ENCODE results near the gene SLC38A3. TPM values are rescaled to one million over a fixed set of nuclear protein-coding genes. Genes with fewer than 3 reads are reported as not detected.
"Not testable (repeated sequence)": the region's sequence is repeated elsewhere in the genome, so short reads cannot be mapped to it uniquely, and the experiment has no call there.

Gene SLC38A3
- total and polyA plus RNA-seq, 2 experiments from 2014 or later: 24.7 to 56.6 TPM

GRCh38 chr3:50260027-50260941 lies 55.2 kb downstream of the SLC38A3 start:
- peaks cover 12% of the 10 kb centered on the region for H3K79me2 ChIP-seq
- 13% methylated on average over 18 of the region's 70 CpGs for WGBS (ENCODE audit: low lambda C conversion rate, missing lambda C conversion rate)
- H3K9me3 ChIP-seq (ENCODE audit: low read depth): no peaks in the 10 kb centered on the region
- no peaks in the 10 kb centered on the region for H3K9me2 ChIP-seq (replicated peaks; ENCODE audit: insufficient read depth)
- peak overlapping the region; percentile 32 for H2AFZ ChIP-seq
- H4K20me1 ChIP-seq (ENCODE audit: insufficient read depth, poor library complexity, severe bottlenecking): no peaks in the 10 kb centered on the region
- no peaks in the 10 kb centered on the region for H3K27me3 ChIP-seq
- TF ChIP-seq EZH2phosphoT487 (IDR thresholded peaks at IDR 0.05; ENCODE audit: low read depth, severe bottlenecking, unreplicated experiment) (no peak), CTCF (IDR thresholded peaks at IDR 0.05; ENCODE audit: poor library complexity) (peak; percentile 99)
- H3K4me1 ChIP-seq (ENCODE audit: insufficient read depth): peaks cover 34% of the 10 kb centered on the region
- H3K4me2 ChIP-seq: peak overlapping the region; percentile 78
- DNase-seq (ENCODE audit: low spot score): peak; percentile 97
- peak overlapping the region; percentile 97 for H3K27ac ChIP-seq
- H3K36me3 ChIP-seq (replicated peaks; ENCODE audit: insufficient read depth, low read depth): no peaks in the 10 kb centered on the region
- peak overlapping the region; percentile 40 for H3K4me3 ChIP-seq

- Histone ChIP-seq H3K4me1 (ENCODE audit: insufficient read depth) (peaks cover 41% of the 10 kb centered on the region), H3K27me3 (no peaks in the 10 kb centered on the region), H3K4me2 (peak overlapping the region; percentile 78), H2AFZ (no peak overlapping the region), H4K20me1 (ENCODE audit: insufficient read depth, poor library complexity, severe bottlenecking) (no peaks in the 10 kb centered on the region), H3K4me3 (no peak overlapping the region), H3K9me3 (ENCODE audit: low read depth) (no peaks in the 10 kb centered on the region), H3K27ac (peak overlapping the region; percentile 97), H3K79me2 (peaks cover 12% of the 10 kb centered on the region), H3K36me3 (replicated peaks; ENCODE audit: insufficient read depth, low read depth) (no peaks in the 10 kb centered on the region), H3K9me2 (replicated peaks; ENCODE audit: insufficient read depth) (no peaks in the 10 kb centered on the region)
- 85% methylated on average over 5 of the region's 5 CpGs for WGBS (ENCODE audit: low lambda C conversion rate, missing lambda C conversion rate)
- TF ChIP-seq EZH2phosphoT487 (IDR thresholded peaks at IDR 0.05; ENCODE audit: low read depth, severe bottlenecking, unreplicated experiment): no peak
- TF ChIP-seq EZH2 (IDR thresholded peaks at IDR 0.05; ENCODE audit: borderline replicate concordance): no peak
- TF ChIP-seq CTCF (IDR thresholded peaks at IDR 0.05; ENCODE audit: poor library complexity): no peak
- DNase-seq (ENCODE audit: low spot score): no peak
Observed at GRCh38 chr3:50260942-50261441, 55.9 kb downstream of the SLC38A3 start.

DNA sequence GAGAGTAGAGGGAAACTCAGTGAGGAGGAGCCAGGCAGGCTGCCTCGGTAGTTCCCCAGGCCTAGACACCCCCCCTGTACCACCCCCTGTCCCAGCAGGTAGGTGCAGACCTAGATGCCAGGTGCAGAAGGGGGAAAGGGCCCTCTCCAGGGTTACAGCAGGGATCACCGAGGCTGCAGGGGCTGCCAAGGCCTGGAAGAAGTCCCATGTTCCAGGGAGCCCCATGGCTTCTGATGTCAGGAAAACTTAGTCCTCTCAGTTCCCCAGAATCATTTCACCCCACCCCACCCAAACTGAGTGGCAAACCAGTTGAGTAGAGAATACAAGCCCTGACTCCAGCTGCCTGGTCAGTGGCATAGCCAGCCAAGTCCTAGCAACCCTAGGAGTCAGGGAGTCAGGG lies 56.4 kb downstream of the SLC38A3 start:
- WGBS (ENCODE audit: low lambda C conversion rate, missing lambda C conversion rate): 77% methylated on average over 2 of the region's 2 CpGs
- Histone ChIP-seq H2AFZ (no peak overlapping the region), H4K20me1 (ENCODE audit: insufficient read depth, poor library complexity, severe bottlenecking) (no peaks in the 10 kb centered on the region), H3K4me1 (ENCODE audit: insufficient read depth) (peaks cover 46% of the 10 kb centered on the region), H3K9me2 (replicated peaks; ENCODE audit: insufficient read depth) (no peaks in the 10 kb centered on the region), H3K4me2 (peak overlapping the region; percentile 78), H3K27ac (peak overlapping the region; percentile 97), H3K27me3 (no peaks in the 10 kb centered on the region), H3K9me3 (ENCODE audit: low read depth) (no peaks in the 10 kb centered on the region), H3K79me2 (peaks cover 12% of the 10 kb centered on the region), H3K36me3 (replicated peaks; ENCODE audit: insufficient read depth, low read depth) (no peaks in the 10 kb centered on the region), H3K4me3 (no peak overlapping the region)
- no peak for TF ChIP-seq EZH2phosphoT487 (IDR thresholded peaks at IDR 0.05; ENCODE audit: low read depth, severe bottlenecking, unreplicated experiment)
- DNase-seq (ENCODE audit: low spot score): no peak

DNA sequence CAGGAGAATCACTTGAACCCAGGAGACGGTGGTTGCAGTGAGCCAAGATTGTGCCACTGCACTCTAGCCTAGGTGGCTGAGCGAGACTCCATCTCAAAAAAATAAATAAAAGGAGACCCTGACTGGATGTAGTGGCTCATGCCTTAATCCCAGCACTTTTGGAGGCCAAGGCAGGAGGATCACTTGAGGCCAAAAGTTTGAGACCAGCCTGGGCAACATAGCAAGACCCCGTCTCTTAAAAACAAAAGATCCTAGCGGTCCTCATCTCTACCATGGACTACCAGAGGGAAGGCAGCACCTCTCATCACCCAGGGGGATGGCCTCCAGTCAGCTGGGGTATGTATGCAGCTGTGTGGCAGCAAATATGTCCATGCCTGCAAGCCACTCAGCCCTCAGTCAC lies 57.1 kb downstream of the SLC38A3 start:
- not testable (repeated sequence) for H3K36me3 ChIP-seq (replicated peaks; ENCODE audit: insufficient read depth, low read depth); H2AFZ ChIP-seq; H3K4me3 ChIP-seq; H3K9me3 ChIP-seq (ENCODE audit: low read depth); H4K20me1 ChIP-seq (ENCODE audit: insufficient read depth, poor library complexity, severe bottlenecking); H3K9me2 ChIP-seq (replicated peaks; ENCODE audit: insufficient read depth); H3K4me2 ChIP-seq; H3K27me3 ChIP-seq; DNase-seq (ENCODE audit: low spot score); H3K27ac ChIP-seq
- 99% methylated on average over 4 of the region's 4 CpGs for WGBS (ENCODE audit: low lambda C conversion rate, missing lambda C conversion rate)
- Histone ChIP-seq H3K79me2 (peaks cover 12% of the 10 kb centered on the region), H3K4me1 (ENCODE audit: insufficient read depth) (peaks cover 53% of the 10 kb centered on the region)

Measured in hepatocyte (in vitro differentiated cells).